Activated naive CD4-positive, alpha-beta T cell treated with anti-CD3 and anti-CD28 coated beads for 36 hours (primary cell): ENCODE measurements around the gene VPS35L. TPM values are rescaled to one million over a fixed set of nuclear protein-coding genes. Genes with fewer than 3 reads are reported as not detected.

Source experiments
- CTCF ChIA-PET: fragments of 350-600 bp; sonication (Branson Sonifier 250); formaldehyde crosslinking; loops from one replicate; lab custom pipeline; 2021; ENCODE audit warnings: antibody characterized with exemption; lab: Charles Lee
- DNase-seq: peaks from one replicate; pipeline ENCODE4 v3.0.0-alpha.2; 2020
- H3K27ac Mint-ChIP-seq: one replicate; pipeline ENCODE4 v1.8.0; 2021; ENCODE audit warnings: mild to moderate bottlenecking, mixed read lengths
- H3K27me3 Mint-ChIP-seq: one replicate; pipeline ENCODE4 v1.8.0; 2021; ENCODE audit warnings: low read depth, mixed read lengths
- H3K36me3 Mint-ChIP-seq: one replicate; pipeline ENCODE4 v1.8.0; 2021; ENCODE audit warnings: low read depth, mixed read lengths
- H3K4me1 Mint-ChIP-seq: one replicate; pipeline ENCODE4 v1.8.0; 2021; ENCODE audit warnings: low read depth, mixed read lengths
- H3K4me3 Mint-ChIP-seq: one replicate; pipeline ENCODE4 v1.8.0; 2021; ENCODE audit warnings: mild to moderate bottlenecking, moderate library complexity, mixed read lengths
- H3K9me3 Mint-ChIP-seq: one replicate; pipeline ENCODE4 v1.8.0; 2021; ENCODE audit warnings: mixed read lengths
- intact Hi-C: fragments of 100-400 bp; cut with micrococcal nuclease; formaldehyde crosslinking; loops from one replicate; pipeline ENCODE4 v1.15.1; 2023
- total RNA-seq, 2 experiments: library from RNA; stranded (reverse); gene quantifications; one replicate each; pipeline ENCODE4 v1.2.3, GENCODE V29; 2021

Gene VPS35L
- total RNA-seq, 2 experiments from 2014 or later: 30.3 to 32.4 TPM

GRCh38 chr16:19722981-19723380, 167.5 kb downstream of the VPS35L start:
- peaks cover 18% of the 10 kb centered on the region for H3K4me1 Mint-ChIP-seq
- H3K27ac Mint-ChIP-seq: no peak overlapping the region
- no peaks in the 10 kb centered on the region for H3K36me3 Mint-ChIP-seq
- no peaks in the 10 kb centered on the region for H3K27me3 Mint-ChIP-seq
- no peaks in the 10 kb centered on the region for H3K9me3 Mint-ChIP-seq
- CTCF ChIA-PET: interaction anchor here (1.3 kb wide), 1 partner anchor 168 kb away, joined by 3 read pairs; the partner anchor contains the start of gene VPS35L
- H3K4me3 Mint-ChIP-seq: no peak overlapping the region
- no peak for DNase-seq
- intact Hi-C loops: no loop called here

- no peak overlapping the region for H3K4me3 Mint-ChIP-seq
- H3K4me1 Mint-ChIP-seq: no peaks in the 10 kb centered on the region
- H3K27me3 Mint-ChIP-seq: no peaks in the 10 kb centered on the region
- H3K27ac Mint-ChIP-seq: no peak overlapping the region
- CTCF ChIA-PET: no interaction called here
- no peaks in the 10 kb centered on the region for H3K9me3 Mint-ChIP-seq
- no peak for DNase-seq
- intact Hi-C loops: no loop called here
- H3K36me3 Mint-ChIP-seq: peaks cover 2% of the 10 kb centered on the region
These were observed 173.1 kb downstream of the VPS35L start for GRCh38 chr16:19728636-19728965.

GRCh38 chr16:19733551-19733950, 178.0 kb downstream of the VPS35L start:
- DNase-seq: no peak
- no peaks in the 10 kb centered on the region for H3K27me3 Mint-ChIP-seq
- H3K4me1 Mint-ChIP-seq: no peaks in the 10 kb centered on the region
- no peak overlapping the region for H3K4me3 Mint-ChIP-seq
- CTCF ChIA-PET: no interaction called here
- no peak overlapping the region for H3K27ac Mint-ChIP-seq
- H3K9me3 Mint-ChIP-seq: no peaks in the 10 kb centered on the region
- H3K36me3 Mint-ChIP-seq: peaks cover 8% of the 10 kb centered on the region
- intact Hi-C loops: no loop called here

GRCh38 chr16:19735074-19735867, 179.8 kb downstream of the VPS35L start:
- Mint-ChIP-seq H3K27me3 (no peaks in the 10 kb centered on the region), H3K4me1 (no peaks in the 10 kb centered on the region), H3K4me3 (no peak overlapping the region), H3K36me3 (peaks cover 8% of the 10 kb centered on the region), H3K27ac (peak overlapping the region; percentile 73), H3K9me3 (no peaks in the 10 kb centered on the region)
- intact Hi-C loops: no loop called here
- CTCF ChIA-PET: no interaction called here
- DNase-seq: no peak

- Mint-ChIP-seq H3K4me3 (no peak overlapping the region), H3K27ac (no peak overlapping the region), H3K4me1 (no peaks in the 10 kb centered on the region), H3K27me3 (no peaks in the 10 kb centered on the region), H3K36me3 (peaks cover 8% of the 10 kb centered on the region), H3K9me3 (no peaks in the 10 kb centered on the region)
- intact Hi-C loops: no loop called here
- no peak for DNase-seq
- CTCF ChIA-PET: no interaction called here
These were observed 182.0 kb downstream of the VPS35L start for GRCh38 chr16:19737306-19738038.

GRCh38 chr16:19741354-19741753, 185.9 kb downstream of the VPS35L start:
- DNase-seq: no peak

GRCh38 chr16:19743816-19744159, 188.3 kb downstream of the VPS35L start:
- intact Hi-C loops: no loop called here
- DNase-seq: no peak
- CTCF ChIA-PET: interaction anchor here (0.6 kb wide), 1 partner anchor 34 kb away, joined by 3 read pairs; no protein-coding TSS in a partner anchor
- Mint-ChIP-seq H3K9me3 (no peaks in the 10 kb centered on the region), H3K4me1 (no peaks in the 10 kb centered on the region), H3K4me3 (no peak overlapping the region), H3K27ac (no peak overlapping the region), H3K36me3 (no peaks in the 10 kb centered on the region), H3K27me3 (no peaks in the 10 kb centered on the region)

More at GRCh38 chr16:19741354-19741753, 185.9 kb downstream of the VPS35L start:
- Mint-ChIP-seq H3K36me3 (no peaks in the 10 kb centered on the region), H3K9me3 (no peaks in the 10 kb centered on the region), H3K4me3 (no peak overlapping the region), H3K27me3 (no peaks in the 10 kb centered on the region), H3K27ac (no peak overlapping the region), H3K4me1 (no peaks in the 10 kb centered on the region)
- intact Hi-C loops: no loop called here
- CTCF ChIA-PET: no interaction called here

GRCh38 chr16:19744670-19745069, 189.2 kb downstream of the VPS35L start:
- H3K9me3 Mint-ChIP-seq: no peaks in the 10 kb centered on the region
- no peak overlapping the region for H3K27ac Mint-ChIP-seq
- no peak for DNase-seq
- no peaks in the 10 kb centered on the region for H3K36me3 Mint-ChIP-seq
- intact Hi-C loops: no loop called here
- no peaks in the 10 kb centered on the region for H3K27me3 Mint-ChIP-seq
- H3K4me3 Mint-ChIP-seq: no peak overlapping the region
- CTCF ChIA-PET: no interaction called here
- no peaks in the 10 kb centered on the region for H3K4me1 Mint-ChIP-seq

GRCh38 chr16:19745286-19746010, 189.9 kb downstream of the VPS35L start:
- Mint-ChIP-seq H3K27me3 (no peaks in the 10 kb centered on the region), H3K4me3 (no peak overlapping the region), H3K4me1 (no peaks in the 10 kb centered on the region), H3K9me3 (no peaks in the 10 kb centered on the region), H3K36me3 (no peaks in the 10 kb centered on the region), H3K27ac (no peak overlapping the region)
- CTCF ChIA-PET: no interaction called here
- no peak for DNase-seq
- intact Hi-C loops: no loop called here

- no peaks in the 10 kb centered on the region for H3K36me3 Mint-ChIP-seq
- H3K4me1 Mint-ChIP-seq: no peaks in the 10 kb centered on the region
- no peak for DNase-seq
- H3K9me3 Mint-ChIP-seq: no peaks in the 10 kb centered on the region
- no peaks in the 10 kb centered on the region for H3K27me3 Mint-ChIP-seq
- no peak overlapping the region for H3K4me3 Mint-ChIP-seq
- intact Hi-C loops: no loop called here
- H3K27ac Mint-ChIP-seq: no peak overlapping the region
- CTCF ChIA-PET: no interaction called here
These were observed 191.1 kb downstream of the VPS35L start for GRCh38 chr16:19746561-19746960.

GRCh38 chr16:19748389-19749168, 193.1 kb downstream of the VPS35L start:
- intact Hi-C loops: no loop called here

GRCh38 chr16:19749571-19750080, 194.1 kb downstream of the VPS35L start:
- H3K27ac Mint-ChIP-seq: no peak overlapping the region
- no peak for DNase-seq
- no peak overlapping the region for H3K4me3 Mint-ChIP-seq
- CTCF ChIA-PET: no interaction called here
- no peaks in the 10 kb centered on the region for H3K9me3 Mint-ChIP-seq
- no peaks in the 10 kb centered on the region for H3K4me1 Mint-ChIP-seq
- intact Hi-C loops: no loop called here
- no peaks in the 10 kb centered on the region for H3K27me3 Mint-ChIP-seq
- H3K36me3 Mint-ChIP-seq: no peaks in the 10 kb centered on the region

More at GRCh38 chr16:19748389-19749168, 193.1 kb downstream of the VPS35L start:
- CTCF ChIA-PET: no interaction called here
- H3K4me1 Mint-ChIP-seq: no peaks in the 10 kb centered on the region
- DNase-seq: no peak
- H3K27ac Mint-ChIP-seq: no peak overlapping the region
- no peaks in the 10 kb centered on the region for H3K9me3 Mint-ChIP-seq
- no peaks in the 10 kb centered on the region for H3K36me3 Mint-ChIP-seq
- H3K27me3 Mint-ChIP-seq: no peaks in the 10 kb centered on the region
- H3K4me3 Mint-ChIP-seq: no peak overlapping the region
